Stimulated activated naive B cell treated with anti-CD40 and anti-IgM and Interleukin-4, amounts not matched to agents 10 μg/mL and 1 μg/mL and 100 μg/mL, for 72 hours (primary cell): ENCODE results near the gene SARM1.
A peak's percentile ranks its signal among the peaks of the same experiment; 100 is the strongest.

Experiments
- ATAC-seq, 2 donors: fragments of 150-1000 bp; cut with Tn5 transposase; replicated peaks; 2 replicates each; pipeline ENCODE4 v1.10.0; 2021; ENCODE audit warnings: moderate library complexity in 1 of 2
- DNase-seq: peaks from one replicate; pipeline ENCODE4 v3.0.0; 2021
- H3K27ac Mint-ChIP-seq: one replicate; pipeline ENCODE4 v1.8.0; 2022; ENCODE audit warnings: mild to moderate bottlenecking, mixed read lengths
- H3K27me3 Mint-ChIP-seq, 2 donors: one replicate each; pipeline ENCODE4 v1.8.0; 2022; ENCODE audit warnings: mixed read lengths in 2 of 2
- H3K36me3 Mint-ChIP-seq, 2 donors: one replicate each; pipeline ENCODE4 v1.8.0; 2022; ENCODE audit warnings: mixed read lengths in 2 of 2, mild to moderate bottlenecking in 1 of 2
- H3K4me1 Mint-ChIP-seq, 2 donors: one replicate each; pipeline ENCODE4 v1.8.0; 2022; ENCODE audit warnings: mixed read lengths in 2 of 2, mild to moderate bottlenecking in 1 of 2
- H3K4me3 Mint-ChIP-seq, 2 donors: one replicate each; pipeline ENCODE4 v1.8.0; 2022; ENCODE audit warnings: mild to moderate bottlenecking in 2 of 2, mixed read lengths in 2 of 2, moderate library complexity in 1 of 2
- H3K9me3 Mint-ChIP-seq, 2 donors: one replicate each; pipeline ENCODE4 v1.8.0; 2022; ENCODE audit warnings: mixed read lengths in 2 of 2, mild to moderate bottlenecking in 1 of 2

SARM1 gene

GRCh38 chr17:28402224-28402630 lies 30.7 kb downstream of the SARM1 start:
- H3K9me3 Mint-ChIP-seq: no peaks in the 10 kb centered on the region
- ATAC-seq: no peak
- peaks cover under 1 to 2% of the 10 kb centered on the region in 2 donors for H3K27me3 Mint-ChIP-seq

GRCh38 chr17:28402844-28403243 lies 31.4 kb downstream of the SARM1 start:
- no peaks in the 10 kb centered on the region for H3K9me3 Mint-ChIP-seq
- no peak overlapping the region for H3K27ac Mint-ChIP-seq
- no peak for ATAC-seq
- H3K27me3 Mint-ChIP-seq: peaks cover 3 to 7% of the 10 kb centered on the region in 2 donors
- H3K36me3 Mint-ChIP-seq: peaks cover 5 to 7% of the 10 kb centered on the region in 2 donors
- no peak for DNase-seq
- peaks cover 23 to 27% of the 10 kb centered on the region in 2 donors for H3K4me1 Mint-ChIP-seq
- H3K4me3 Mint-ChIP-seq: no peak overlapping the region

More at GRCh38 chr17:28402224-28402630, 30.7 kb downstream of the SARM1 start:
- no peak for DNase-seq
- Mint-ChIP-seq H3K36me3 (peaks cover 12 to 13% of the 10 kb centered on the region in 2 donors), H3K4me1 (peaks cover 24 to 29% of the 10 kb centered on the region in 2 donors), H3K27ac (peak overlapping the region; percentile 28), H3K4me3 (no peak overlapping the region)

DNA sequence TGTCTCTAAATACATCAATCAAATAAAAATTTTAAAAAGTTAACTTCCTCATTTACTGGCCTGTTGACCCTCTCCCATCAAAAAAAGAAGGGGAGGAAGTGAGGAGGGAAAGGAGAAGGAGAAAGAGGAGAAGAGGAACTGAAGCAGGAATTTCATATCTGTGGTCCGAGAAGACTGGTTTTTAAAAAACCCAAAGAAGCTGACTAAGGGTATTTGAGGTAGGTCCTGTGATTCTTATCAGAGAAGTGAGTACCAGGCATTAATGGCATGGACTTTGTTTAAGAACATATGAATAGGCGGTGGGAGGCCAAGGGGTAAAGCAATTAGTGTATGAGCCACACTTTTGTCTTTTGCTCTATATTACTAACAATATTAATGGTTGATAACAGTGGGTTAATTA lies 32.5 kb downstream of the SARM1 start:
- H3K27ac Mint-ChIP-seq: no peak overlapping the region

GRCh38 chr17:28404461-28404811 lies 32.9 kb downstream of the SARM1 start:
- peak overlapping the region in 1 of 2 donors; percentile 5 for H3K4me3 Mint-ChIP-seq
- H3K9me3 Mint-ChIP-seq: no peaks in the 10 kb centered on the region
- peaks cover 15 to 17% of the 10 kb centered on the region in 2 donors for H3K4me1 Mint-ChIP-seq
- H3K36me3 Mint-ChIP-seq: peaks cover 0 to 2% of the 10 kb centered on the region in 2 donors
- DNase-seq (no peak), ATAC-seq (no peak)
- H3K27me3 Mint-ChIP-seq: peaks cover 10 to 14% of the 10 kb centered on the region in 2 donors
- H3K27ac Mint-ChIP-seq: no peak overlapping the region

More for the DNA sequence above, 32.5 kb downstream of the SARM1 start:
- no peak for DNase-seq
- peaks cover 0 to 2% of the 10 kb centered on the region in 2 donors for H3K36me3 Mint-ChIP-seq
- ATAC-seq: no peak
- H3K4me3 Mint-ChIP-seq: no peak overlapping the region
- no peaks in the 10 kb centered on the region for H3K9me3 Mint-ChIP-seq
- H3K27me3 Mint-ChIP-seq: peaks cover 10 to 14% of the 10 kb centered on the region in 2 donors
- peaks cover 15 to 17% of the 10 kb centered on the region in 2 donors for H3K4me1 Mint-ChIP-seq

DNA sequence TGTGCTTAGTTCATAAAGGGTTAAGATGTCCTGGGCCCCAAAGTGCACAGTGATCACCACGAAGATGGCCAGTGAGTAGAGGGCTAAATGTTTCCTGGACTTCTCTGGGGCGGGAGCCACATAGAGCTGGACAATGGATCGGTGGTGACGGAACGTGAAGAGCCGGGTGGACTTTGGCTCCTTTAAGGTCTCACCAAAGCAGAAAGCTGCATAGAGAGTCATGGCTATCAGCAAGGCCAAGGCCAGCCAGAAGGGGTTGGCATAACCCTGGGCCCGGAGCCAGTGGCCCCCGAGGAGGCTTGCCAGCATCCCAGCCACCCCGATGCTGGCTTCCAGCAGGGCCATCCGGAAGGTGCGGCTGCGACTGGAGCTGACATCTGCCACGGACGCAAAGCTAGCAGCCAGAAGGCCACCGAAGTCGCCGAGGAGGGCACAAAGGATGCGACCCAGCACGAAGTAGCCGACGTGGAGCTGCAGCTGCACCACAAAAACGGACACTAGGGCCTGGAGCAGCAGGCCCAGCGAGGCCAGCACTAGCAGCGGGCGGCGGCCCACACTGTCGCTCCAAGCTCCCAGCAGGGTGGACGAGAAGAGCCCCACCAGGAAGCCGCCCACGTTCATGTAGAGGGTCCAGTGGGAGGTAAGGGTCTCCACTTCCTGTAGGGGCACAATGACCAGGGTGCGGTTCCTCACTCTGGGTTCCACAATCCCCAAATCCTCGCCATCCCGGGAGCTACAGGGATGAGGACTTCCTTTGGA lies 33.5 kb downstream of the SARM1 start:
- Mint-ChIP-seq H3K27me3 (peaks cover 10 to 14% of the 10 kb centered on the region in 2 donors), H3K4me1 (peaks cover 15 to 17% of the 10 kb centered on the region in 2 donors), H3K9me3 (no peaks in the 10 kb centered on the region), H3K36me3 (no peaks in the 10 kb centered on the region), H3K4me3 (peak overlapping the region; percentile 81 to 88), H3K27ac (no peak overlapping the region)
- DNase-seq (no peak), ATAC-seq (no peak)

- peak; percentile 86 to 87 for ATAC-seq
- peaks cover 15 to 17% of the 10 kb centered on the region in 2 donors for H3K4me1 Mint-ChIP-seq
- no peaks in the 10 kb centered on the region for H3K36me3 Mint-ChIP-seq
- peak within 1 kb of the TSS; percentile 59 for H3K27ac Mint-ChIP-seq
- peak within 1 kb of the TSS; percentile 81 to 88 for H3K4me3 Mint-ChIP-seq
- peaks cover 10 to 14% of the 10 kb centered on the region in 2 donors for H3K27me3 Mint-ChIP-seq
- DNase-seq: peak; percentile 29
- H3K9me3 Mint-ChIP-seq: no peaks in the 10 kb centered on the region
Measured at GRCh38 chr17:28405632-28406472, 34.4 kb downstream of the SARM1 start, which contains the start of gene SLC46A1. TSS of gene SLC46A1 (minus strand) at chr17:28406212. CDS start at chr17:28406114, 98 bp downstream.

DNA sequence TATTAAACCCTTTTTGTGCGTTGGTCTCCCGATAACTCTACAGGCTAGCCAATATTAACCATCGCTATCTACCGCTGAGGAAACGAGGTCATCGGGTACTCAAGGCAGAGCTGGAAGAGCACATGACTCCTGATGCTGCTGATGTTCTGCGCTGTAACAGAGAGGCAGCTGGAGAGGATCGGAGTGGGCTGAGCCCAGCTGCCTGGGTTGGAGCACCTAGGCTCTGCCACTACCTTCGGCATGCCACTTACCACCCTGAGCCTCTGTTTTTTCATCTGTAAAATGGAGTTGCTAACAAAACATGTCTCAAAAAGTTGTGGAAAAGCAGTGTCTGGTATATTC lies 35.0 kb downstream of the SARM1 start:
- Mint-ChIP-seq H3K27ac (no peak overlapping the region), H3K36me3 (no peaks in the 10 kb centered on the region), H3K9me3 (no peaks in the 10 kb centered on the region), H3K4me1 (peaks cover 15 to 17% of the 10 kb centered on the region in 2 donors), H3K27me3 (peaks cover 10 to 14% of the 10 kb centered on the region in 2 donors), H3K4me3 (peak overlapping the region; percentile 81 to 88)
- ATAC-seq (peak; percentile 26 to 31), DNase-seq (no peak)

DNA sequence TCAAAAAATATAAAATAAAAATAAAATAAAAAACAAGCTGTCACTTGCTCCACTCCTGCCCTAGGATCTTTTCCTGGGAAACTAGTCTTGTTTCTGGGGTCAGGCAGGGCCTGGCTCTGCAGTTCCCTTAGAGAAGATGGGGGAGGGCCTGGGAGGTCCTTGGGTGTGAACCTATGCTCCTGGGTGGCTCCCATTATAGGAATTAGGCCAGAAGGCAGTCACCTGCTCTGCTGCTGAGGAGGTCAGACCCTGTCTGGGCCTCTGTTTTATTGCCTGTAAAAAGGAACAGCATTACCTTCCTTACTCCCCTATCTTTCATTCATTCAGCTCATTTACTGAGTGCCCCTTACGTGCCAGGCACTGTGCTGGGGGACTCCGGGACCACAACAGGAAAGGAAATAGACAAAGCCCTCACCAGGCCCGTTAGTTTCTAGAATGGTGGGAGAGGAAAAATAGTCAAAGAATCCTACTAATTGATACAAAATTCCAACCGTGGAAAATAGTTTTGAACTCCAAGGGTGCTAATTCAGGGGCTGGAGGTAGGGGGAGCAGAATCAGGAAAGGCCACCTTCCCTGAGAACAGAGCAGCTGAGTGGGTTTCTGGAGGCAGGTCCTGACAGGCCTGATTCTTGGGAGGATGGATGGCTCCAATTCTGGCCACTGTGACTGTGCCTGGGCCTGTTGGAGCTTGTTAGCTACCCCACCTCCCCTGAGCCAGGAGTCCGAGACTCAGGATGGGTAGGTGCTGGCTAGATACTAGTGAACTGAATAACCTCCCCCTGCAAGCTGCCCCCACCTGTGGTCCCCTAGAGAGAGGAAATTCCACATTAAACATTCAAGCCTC lies 35.9 kb downstream of the SARM1 start:
- ATAC-seq (no peak), DNase-seq (no peak)
- Mint-ChIP-seq H3K27ac (no peak overlapping the region), H3K4me3 (no peak overlapping the region), H3K36me3 (no peaks in the 10 kb centered on the region), H3K9me3 (no peaks in the 10 kb centered on the region), H3K27me3 (peaks cover 10 to 14% of the 10 kb centered on the region in 2 donors), H3K4me1 (peaks cover 15 to 17% of the 10 kb centered on the region in 2 donors)

DNA sequence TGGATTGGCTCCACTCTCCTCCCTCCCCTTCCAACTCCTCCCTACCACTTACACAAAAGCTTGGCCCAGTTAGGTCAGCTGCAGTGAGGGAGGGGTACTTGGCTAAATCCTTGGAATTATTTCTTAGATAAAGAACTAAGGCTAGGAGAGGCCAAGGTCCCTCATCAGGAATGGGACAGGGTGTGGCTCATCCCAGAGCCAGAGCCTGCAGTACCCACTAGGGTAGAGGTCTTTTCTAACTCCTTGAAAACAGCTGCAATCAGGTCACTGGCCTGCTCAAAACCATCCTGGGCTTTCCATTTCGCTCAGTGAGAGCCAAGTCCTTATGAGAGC lies 36.4 kb downstream of the SARM1 start:
- Mint-ChIP-seq H3K9me3 (no peaks in the 10 kb centered on the region), H3K27ac (no peak overlapping the region), H3K4me3 (no peak overlapping the region), H3K36me3 (no peaks in the 10 kb centered on the region), H3K27me3 (peaks cover 10 to 14% of the 10 kb centered on the region in 2 donors), H3K4me1 (peaks cover 15 to 17% of the 10 kb centered on the region in 2 donors)
- ATAC-seq: no peak
- no peak for DNase-seq

- Mint-ChIP-seq H3K27me3 (peaks cover 23 to 33% of the 10 kb centered on the region in 2 donors), H3K4me1 (peaks cover 3 to 7% of the 10 kb centered on the region in 2 donors), H3K9me3 (no peaks in the 10 kb centered on the region), H3K36me3 (no peaks in the 10 kb centered on the region), H3K4me3 (no peak overlapping the region), H3K27ac (no peak overlapping the region)
- ATAC-seq: no peak
- DNase-seq: no peak
Measured at GRCh38 chr17:28412099-28412498, 40.6 kb downstream of the SARM1 start.

DNA sequence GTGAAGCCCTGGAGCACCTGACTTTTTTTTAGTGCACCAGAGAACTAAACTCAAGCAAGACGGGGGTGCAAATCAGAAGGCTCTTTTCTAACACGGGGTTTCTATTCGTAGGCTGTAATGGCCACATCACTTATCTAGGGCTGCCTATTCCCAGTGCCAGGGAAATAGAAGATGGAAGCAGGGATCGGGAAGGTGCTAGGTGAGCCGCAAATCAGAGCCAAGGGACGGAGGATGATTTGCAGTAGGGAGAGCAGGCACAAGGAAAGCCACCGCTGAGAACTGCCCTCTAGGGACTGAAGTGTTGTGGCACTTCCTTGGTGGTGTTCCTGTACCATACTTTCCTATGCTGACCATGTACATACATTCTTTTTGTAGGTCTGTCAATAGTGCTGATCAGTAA lies 42.3 kb downstream of the SARM1 start:
- Mint-ChIP-seq H3K36me3 (no peaks in the 10 kb centered on the region), H3K4me1 (peaks cover 4 to 8% of the 10 kb centered on the region in 2 donors), H3K27ac (no peak overlapping the region), H3K27me3 (peaks cover 14 to 33% of the 10 kb centered on the region in 2 donors), H3K9me3 (no peaks in the 10 kb centered on the region), H3K4me3 (no peak overlapping the region)
- ATAC-seq (no peak), DNase-seq (no peak)

- Mint-ChIP-seq H3K4me3 (no peak overlapping the region), H3K27ac (no peak overlapping the region), H3K36me3 (no peaks in the 10 kb centered on the region), H3K4me1 (peaks cover 4 to 8% of the 10 kb centered on the region in 2 donors), H3K27me3 (peaks cover 17 to 34% of the 10 kb centered on the region in 2 donors), H3K9me3 (no peaks in the 10 kb centered on the region)
- DNase-seq (no peak), ATAC-seq (no peak)
Measured at GRCh38 chr17:28415886-28416285, 44.4 kb downstream of the SARM1 start.

GRCh38 chr17:28416703-28417311 lies 45.3 kb downstream of the SARM1 start:
- peaks cover 17 to 34% of the 10 kb centered on the region in 2 donors for H3K27me3 Mint-ChIP-seq
- H3K36me3 Mint-ChIP-seq: no peaks in the 10 kb centered on the region
- H3K9me3 Mint-ChIP-seq: no peaks in the 10 kb centered on the region
- ATAC-seq (peak; percentile 93 to 99), DNase-seq (peak; percentile 33)
- no peak overlapping the region for H3K27ac Mint-ChIP-seq
- H3K4me1 Mint-ChIP-seq: peaks cover 4 to 8% of the 10 kb centered on the region in 2 donors
- no peak overlapping the region for H3K4me3 Mint-ChIP-seq
